NCI-H748 (cell line): Measurements from ENCODE around the gene R3HDM1.
"Not testable (repeated sequence)": the region's sequence is repeated elsewhere in the genome, so short reads cannot be mapped to it uniquely, and the experiment has no call there.

Experiments used
- DNase-seq: peaks from one replicate; lab custom pipeline; 2025; ENCODE audit not compliant: unreplicated experiment; lab: John Stamatoyannopoulos, UW

Gene R3HDM1

DNA sequence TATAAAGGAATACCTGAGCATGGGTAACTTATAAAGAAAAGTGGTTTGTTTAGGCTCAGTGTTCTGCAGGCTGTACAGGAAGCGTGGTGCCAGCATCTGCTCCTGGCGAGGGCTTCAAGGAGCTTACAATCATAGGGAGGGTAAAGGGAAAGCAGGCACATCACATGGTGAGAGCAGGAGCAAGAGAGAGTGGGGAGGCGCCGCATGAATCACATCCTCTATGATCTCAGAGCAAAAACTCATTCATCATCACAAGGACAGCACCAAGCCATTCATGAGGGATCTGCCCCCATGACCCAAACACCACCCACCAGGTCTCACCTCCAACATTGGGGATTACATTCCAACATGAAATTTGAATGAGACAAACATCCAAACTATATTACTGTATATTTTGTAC is 32.5 kb downstream of the R3HDM1 start:
- no peak for DNase-seq

DNA sequence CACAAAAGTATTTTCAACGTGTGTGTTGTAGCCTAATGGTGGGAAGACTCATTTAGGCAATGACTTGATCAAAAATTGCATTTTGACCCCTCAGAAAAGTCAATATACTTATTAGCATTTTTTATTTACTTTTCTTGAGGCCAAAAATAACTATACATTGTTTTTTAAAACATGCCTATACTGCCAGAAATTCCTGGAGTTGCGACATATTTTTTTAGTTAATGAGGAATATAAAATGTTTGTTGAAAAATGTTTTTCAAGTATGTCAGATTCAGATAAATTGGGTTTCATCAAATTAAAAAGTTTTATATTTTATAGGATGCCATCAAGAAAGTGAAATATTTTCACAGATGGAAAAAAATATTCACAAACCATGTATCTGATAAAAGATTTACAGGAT is 39.6 kb downstream of the R3HDM1 start:
- DNase-seq = no peak

DNA sequence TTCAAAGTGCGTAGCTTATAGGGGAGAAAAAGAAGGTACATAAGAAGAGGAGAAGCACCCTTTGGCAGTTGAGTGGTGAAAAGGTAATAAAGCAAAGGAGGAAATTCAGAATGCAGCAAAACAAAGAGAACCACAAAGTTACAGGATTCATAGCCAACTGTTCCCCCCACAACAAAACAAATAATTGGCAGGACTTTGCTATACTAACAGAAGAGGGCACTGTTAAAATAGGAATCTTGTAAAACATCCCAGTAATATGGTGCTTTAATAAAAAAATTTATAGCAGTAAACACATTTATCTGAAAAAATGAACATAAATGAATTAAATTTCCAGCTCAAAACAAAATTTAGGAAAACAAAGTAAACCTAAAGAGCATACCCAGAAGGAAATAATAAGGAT is 42.3 kb downstream of the R3HDM1 start:
- no peak for DNase-seq

DNA sequence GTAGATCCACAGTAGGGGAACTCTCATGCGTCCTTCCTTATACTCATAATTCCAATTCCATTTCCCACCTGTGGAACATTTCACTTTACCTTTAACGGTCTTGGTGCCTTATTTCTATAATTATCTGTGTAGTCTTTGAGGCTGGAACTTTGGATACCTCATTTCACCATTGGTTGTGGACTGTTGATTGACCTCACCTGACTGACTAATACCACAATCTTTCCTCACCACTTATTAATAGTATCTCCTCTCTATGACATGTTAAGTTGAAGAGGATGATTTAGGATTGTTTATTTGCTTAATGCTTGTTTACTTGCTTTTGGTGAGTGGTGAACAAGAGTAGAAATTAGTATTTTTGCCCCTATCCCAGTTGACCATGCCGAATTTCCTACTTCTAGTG is 50.0 kb downstream of the R3HDM1 start:
- DNase-seq = no peak

DNA sequence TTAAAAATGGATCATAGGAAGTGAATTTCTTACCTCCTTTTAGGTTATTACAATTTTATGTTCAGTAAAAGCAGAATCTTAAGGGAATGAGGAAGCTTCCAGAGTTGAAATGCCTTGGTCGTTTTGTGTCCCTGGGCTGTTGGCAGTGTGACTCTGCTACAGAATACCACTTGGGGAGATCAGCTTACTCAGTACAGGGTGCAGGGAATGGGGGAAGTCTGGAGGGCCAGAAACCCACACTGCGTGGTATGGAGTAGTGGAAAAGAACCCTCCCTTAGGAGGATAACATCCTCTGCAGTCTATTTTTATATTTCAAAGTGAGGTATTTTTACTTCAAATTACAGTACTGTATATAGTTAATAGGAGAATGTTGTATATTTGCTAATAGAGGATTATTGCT is 51.1 kb downstream of the R3HDM1 start:
- DNase-seq = no peak

DNA sequence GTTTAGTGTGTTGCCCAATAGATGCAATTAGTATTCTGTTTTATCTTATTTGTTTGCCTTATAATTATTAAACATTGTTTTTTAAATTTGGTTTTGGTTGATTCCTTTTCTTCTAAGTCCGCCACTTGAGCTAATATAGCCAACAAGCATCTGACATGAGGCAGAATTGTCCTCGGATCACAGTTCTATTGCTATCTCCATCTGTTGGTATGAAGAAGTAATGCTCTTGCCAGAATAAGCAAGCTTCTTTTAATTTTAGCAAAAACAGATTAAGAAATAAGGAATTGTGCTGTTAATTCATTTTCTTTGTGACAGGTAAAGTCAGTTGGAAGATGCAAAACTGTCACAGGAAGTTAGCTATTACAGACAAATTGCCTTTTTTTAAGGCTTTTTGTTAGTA is 54.3 kb downstream of the R3HDM1 start:
- DNase-seq = no peak

DNA sequence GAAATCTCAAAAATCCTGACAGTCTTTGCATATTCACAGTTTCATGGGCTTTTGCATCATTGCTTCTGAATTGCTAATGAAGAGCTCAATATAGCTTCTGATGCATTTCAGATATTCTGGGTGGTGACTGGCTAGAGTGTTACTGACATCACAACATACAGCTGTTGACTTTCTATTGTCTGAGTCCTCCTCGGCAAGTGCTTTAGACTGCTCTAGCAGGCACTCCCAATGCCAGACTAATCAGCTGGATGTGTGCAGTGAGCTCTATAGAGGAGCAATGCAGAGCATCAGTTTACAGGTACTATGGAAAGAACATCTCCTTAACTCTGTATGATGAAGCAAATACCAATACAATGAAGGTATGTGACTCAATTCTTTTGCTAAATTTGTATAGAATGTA is 54.9 kb downstream of the R3HDM1 start:
- peak; percentile 2 for DNase-seq

DNA sequence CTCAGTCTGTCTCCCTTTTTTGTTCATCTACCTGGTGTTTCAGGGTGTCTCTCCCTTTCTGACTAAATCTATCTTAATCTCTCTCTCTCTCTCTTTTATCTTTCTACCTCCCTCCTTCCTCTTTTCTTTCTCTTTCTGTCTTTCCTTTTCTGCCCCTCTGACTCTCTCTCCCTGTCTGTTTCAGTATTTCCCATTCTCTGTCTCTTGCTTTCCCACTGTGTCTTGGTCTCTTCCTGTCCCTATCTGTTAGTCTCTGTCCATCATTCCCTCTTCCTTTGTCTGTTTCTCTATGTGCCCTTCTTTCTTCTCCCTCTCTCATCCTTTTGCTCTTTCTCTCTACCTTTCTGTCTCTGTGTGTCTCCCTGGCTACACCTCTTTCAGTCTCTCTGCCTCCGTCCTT is 56.7 kb downstream of the R3HDM1 start:
- DNase-seq = no peak

DNA sequence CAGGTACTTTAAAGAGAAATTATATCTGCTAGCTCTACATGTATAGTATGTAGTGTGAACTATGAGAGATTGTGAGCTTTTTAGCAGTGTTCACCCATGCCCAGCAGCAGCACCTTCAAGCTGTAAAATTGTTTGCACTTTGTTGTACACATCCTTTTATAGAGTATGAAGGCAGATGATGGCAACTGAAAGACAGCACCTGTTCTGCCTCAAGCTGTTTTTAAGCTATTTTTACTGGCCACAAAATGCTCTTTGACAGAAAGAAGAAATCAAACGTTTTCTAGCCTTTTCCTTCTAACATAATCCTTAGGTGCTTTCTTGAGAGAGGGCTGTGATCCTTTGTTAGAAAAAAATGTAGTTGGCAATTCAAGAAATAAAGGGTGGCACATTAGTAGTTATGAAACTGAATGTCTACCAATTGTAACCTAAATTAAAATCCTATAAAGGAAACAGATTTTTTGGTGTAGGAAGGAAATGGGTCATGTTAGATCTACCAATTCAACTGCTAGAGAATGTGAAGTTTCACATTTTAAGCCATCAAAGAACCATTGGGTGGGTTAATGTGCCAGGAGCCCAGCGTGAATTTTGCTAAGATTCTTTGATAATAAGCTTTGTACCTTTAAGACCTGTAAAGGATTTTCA is 59.5 kb downstream of the R3HDM1 start:
- DNase-seq = no peak

DNA sequence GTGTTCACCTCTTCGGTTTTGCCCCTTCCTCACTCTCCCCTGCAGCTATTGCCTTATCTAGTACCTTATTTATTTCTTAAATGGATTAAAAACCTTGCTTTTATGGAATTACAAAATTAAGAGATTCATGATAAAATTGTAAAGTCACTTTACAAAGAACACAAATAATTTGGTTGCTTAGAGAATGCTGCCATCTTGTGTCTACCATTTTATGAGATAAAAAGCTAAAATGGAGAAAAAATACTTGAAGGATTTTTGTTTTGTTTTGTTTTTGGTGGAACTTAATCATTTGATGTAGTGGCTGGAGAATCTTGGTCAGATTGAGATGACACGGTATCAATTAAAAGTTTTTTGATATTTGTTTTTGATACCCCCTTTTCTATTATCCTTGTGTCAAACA is 69.6 kb downstream of the R3HDM1 start:
- DNase-seq = no peak

DNA sequence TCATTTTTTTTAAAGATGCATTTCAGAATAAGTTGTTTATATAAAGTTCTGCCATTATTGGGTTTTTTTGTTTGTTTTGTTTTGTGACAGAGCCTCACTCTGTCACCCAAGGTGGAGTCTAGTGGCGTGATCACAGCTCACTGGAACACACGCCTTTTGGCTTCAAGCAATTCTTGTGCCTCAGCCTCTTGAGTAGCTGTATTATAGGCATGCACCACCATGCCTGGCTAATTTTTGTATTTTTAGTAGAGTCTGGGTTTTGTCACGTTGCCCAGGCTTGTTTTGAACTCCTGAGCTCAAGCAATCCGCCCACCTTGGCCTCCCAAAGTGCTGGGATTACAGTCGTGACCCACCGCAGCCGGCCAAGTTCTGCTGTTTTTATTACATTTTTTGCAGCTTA is 72.3 kb downstream of the R3HDM1 start:
- DNase-seq = no peak

DNA sequence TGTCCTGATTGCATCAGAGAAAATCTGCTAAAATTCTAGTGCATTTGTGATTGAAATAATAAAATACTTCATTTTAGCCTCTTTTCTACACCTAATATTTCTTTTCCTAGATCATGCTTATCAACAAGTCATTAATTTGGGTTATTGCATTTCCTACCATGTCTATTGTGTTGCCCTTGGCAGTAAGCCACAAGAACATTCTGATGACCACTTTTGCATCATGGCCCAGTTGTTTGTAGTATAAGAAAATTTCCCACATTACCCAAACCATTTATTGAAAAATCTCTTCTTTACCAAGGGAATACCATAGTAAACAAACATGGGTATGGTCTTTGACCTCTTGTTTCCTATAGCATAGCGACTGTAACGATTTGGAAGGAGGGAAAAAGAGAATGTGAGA is 76.3 kb downstream of the R3HDM1 start:
- DNase-seq = no peak

DNA sequence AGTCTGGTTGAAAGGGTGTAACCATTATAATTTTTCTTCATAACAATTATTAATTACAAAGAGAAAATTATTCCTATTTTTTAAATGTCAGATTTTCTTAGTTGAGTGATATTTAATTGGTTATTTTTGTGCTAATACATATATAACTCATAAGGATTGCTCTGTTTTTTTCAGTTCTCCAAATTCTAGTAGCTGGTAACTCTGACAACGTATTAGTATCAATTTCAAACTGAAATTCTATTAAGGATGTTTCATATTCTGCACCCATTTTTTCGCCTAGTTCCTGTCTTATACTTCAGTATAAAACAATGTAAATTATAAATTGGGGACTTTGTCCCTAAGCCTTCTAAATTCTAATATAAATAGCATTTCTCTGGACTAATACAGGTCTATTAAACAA is 81.0 kb downstream of the R3HDM1 start:
- no peak for DNase-seq

DNA sequence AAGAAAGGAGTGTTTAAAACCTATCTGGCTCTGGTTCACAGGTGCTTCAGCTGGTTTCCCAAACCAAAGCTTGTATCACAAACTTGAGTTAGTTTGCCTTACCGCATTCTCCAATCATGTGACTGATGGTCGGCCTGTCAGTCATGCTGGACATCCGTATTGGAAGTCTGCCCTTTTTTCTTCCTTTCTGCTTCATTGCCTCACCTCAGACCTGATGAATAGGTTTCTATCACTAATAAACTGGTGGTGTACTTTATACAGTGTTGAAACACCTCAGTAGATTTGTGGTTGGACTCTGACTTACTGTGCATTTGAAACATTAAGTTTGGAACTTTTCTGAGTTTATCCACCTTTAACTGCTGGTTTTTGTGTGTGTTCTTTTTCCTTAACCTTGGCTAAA is 84.1 kb downstream of the R3HDM1 start:
- DNase-seq = no peak

DNA sequence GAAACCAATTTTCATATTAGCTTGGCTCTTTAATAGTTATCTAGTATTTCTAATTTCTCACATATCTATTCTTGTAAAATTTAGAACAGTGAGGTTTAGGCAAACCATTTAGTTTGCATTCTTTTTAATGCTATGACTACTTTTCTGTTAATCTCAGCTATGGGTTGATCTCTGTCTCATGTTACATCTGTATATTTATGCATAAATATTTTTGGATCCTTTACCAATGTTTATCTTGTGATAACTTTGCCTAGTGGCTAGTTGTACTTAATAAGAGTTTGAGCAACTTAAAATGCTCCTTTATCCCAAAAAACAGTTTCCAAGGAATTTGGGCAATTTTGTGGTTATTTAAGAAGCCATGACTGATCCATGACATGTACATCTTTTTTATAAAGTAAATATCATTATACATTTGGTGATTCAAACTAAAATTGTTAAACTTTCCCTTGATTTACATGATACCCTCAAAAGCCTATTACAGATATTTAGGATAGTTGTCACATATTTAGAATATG is 86.3 kb downstream of the R3HDM1 start:
- no peak for DNase-seq

DNA sequence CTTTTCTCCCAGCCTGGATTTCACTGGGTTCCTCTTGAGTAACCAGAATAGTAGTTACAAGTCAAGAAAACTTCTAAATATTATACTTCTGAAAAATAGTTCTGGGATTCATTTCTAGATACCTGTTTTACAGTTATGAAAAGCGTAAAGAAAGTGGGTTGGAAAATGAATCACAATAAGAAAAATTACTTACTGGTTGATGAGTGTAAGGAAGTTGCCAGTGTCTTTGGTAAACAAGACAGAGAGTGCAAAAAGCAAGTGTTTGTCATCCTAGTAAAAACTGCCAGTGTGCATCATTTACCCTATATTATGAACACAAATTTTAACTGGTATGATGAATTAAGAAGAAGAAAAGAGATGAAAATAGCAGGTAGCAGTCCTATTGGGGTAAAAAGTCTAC is 88.9 kb downstream of the R3HDM1 start:
- DNase-seq = no peak

DNA sequence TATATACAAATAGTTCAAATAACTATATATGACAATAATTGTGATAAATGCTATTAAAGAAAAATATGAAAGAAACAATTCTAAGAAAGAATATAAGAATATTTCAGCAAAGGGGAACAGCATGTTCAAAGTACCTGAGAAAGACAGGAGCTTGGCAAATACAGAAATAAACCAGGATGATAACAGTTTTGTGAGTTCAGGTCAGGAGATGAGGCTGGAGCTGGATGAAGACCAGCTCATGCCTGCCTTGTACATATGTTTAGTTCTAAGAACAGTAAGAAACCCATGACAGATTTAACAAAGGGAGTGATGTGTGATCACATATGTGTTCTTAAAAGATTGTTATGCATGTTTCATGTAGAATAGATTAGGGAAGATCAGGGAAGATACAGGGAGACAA is 98.2 kb downstream of the R3HDM1 start:
- DNase-seq = no peak

DNA sequence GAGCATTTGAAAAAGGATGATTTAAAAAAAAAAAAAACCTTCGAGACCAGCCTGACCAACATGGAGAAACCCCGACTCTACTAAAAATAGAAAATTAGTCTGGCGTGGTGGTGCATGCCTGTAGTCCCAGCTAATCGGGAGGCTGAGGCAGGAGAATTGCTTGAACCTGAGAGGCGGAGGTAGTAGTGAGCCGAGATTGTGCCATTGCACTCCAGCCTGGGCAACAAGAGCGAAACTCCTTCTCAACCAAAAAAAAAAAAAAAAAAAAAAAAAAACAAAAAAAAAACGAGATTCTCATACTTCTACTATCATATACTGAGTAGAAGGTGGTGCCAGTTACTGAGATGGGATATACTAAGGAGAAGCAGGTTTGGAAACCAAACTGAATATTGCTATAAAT is 98.8 kb downstream of the R3HDM1 start:
- DNase-seq = not testable (repeated sequence)

DNA sequence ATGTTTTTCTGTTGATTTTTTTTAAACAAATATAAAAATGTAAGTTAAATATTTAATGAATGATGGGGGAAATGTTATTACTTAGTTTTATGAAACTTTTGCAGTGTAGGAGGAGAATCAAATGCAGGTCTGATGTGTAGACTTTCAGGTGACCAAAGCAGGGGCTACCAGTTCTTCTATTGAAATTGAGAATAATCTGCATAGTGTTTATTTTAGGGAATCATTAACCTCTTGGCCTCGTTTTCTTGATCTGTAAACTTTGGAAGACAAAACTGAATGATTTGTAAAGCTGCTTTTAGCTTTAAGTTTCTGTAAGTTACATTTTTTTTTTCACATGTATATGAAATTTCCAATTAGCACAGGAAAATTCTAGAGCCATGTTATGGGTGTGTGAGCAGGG is 99.2 kb downstream of the R3HDM1 start:
- DNase-seq = no peak

DNA sequence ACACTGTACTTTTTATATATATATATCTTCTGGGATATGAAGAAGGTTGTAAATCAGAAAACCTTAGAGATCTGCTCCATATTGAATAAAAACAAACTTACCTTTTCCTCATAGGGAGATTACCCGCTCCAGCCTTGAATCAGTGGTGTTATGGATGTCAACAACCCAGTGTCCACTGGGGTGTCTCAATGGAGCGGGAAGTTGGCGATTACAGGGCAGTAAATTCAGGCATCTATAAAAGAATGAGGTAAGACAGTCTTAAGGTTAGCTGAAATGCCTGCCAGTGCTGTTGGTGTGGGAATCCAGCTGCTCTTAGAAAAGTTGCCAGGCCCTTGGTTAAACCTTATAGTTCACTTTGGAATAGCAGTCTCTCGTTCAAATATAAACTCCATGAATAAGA is 102.3 kb downstream of the R3HDM1 start:
- DNase-seq = no peak

DNA sequence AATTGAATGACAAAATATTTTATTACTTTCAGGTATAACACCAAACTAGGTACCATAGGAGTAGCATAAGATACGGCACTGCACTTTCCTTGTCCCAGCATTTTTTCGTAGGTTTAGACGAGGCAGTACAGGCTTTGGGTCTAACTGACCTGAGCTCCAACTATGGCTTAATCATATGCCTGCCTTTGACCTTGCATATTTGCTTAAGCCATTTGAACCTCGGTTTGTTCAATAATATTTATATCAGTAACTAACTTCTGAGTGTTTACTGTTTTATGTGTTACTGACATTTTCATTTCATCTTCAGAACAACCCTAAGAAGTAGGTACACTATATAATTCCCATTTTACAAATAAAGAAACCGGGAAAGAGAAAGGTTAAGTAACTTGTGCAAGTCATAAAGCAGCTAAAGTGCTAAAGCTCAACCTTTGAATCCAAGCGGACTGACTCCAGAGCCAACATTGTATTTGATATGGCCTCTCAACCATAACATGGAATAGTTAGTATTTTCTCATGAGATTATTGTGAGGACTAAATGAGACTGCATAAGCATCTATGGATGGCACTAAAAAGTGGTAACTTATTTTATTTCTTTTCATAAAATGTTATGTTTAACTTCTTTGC is 104.0 kb downstream of the R3HDM1 start:
- no peak for DNase-seq

DNA sequence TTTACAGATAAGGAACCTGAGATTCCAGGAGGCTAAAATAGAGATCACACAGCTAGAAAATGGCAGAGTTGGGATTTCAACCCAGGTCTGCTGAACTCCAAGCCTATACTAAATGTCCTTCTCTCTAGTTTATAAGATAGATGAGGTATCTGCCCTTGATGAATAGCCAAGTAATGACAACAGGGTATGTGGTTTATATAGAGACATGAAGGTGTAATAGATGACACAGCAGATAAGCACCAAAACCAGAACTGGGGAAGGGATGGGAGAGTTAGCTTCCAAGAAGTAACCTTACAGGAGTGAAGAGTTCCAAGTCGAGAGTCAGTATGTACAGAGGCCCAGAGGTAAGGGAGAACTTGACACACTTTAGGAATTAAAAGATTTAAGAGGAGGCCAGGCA is 105.7 kb downstream of the R3HDM1 start:
- DNase-seq = no peak

DNA sequence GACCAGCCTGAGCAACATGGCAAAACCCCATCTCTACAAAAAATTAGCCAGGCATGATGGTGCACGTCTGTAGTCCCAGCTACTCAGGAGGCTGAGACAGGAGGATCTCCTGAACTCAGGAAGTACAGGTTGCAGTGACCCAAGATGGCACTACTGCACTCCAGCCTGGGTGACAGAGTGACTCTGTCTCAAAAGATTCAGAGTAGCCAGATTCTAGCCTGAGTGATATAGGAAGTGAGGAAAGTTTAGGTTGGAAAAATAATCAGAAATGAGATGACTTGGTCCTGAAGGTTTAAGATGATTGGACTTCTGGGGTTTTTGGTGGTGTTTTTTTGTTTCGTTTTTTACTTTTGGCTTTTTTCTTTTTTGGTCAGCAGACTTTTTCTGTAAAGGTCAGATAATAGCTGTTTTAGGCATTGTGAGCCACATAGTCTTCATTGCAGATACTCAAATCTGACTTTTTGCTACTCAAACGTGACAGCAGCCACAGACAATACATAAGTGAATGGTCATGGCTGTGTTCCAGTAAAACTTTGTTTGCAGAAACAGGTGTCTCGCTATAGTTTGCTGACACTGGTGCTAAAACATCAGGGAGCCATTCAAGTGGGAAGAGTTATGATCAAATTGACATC is 106.3 kb downstream of the R3HDM1 start:
- DNase-seq = peak; percentile 7
